GM23338 (cell line): ENCODE data around the gene MCOLN2. TPM values are rescaled to one million over a fixed set of nuclear protein-coding genes. Genes with fewer than 3 reads are reported as not detected.

ENCODE experiments used
- ATAC-seq: fragments of 200-7000 bp; cut with Tn5 transposase; 3 replicates; pipeline ENCODE4 v1.9.1; 2020
- DNase-seq: peaks from one replicate; pipeline ENCODE4 v3.0.0-alpha.2; 2015; ENCODE audit warnings: low spot score
- H2AFZ ChIP-seq: fragments of 200-600 bp; sonication (generic); 2 replicates; pipeline ENCODE4 v1.8.0; 2016; ENCODE audit warnings: antibody characterized with exemption, mild to moderate bottlenecking, moderate library complexity
- H3F3A ChIP-seq: fragments of 200-600 bp; sonication (generic); replicated peaks from 2 replicates; pipeline ENCODE4 v1.8.0; 2017; ENCODE audit warnings: antibody characterized with exemption, mixed run types, low read depth
- H3K27ac ChIP-seq: fragments of 200-600 bp; sonication (generic); 2 replicates; pipeline ENCODE4 v1.6.1; 2016; ENCODE audit warnings: low read depth
- H3K27me3 ChIP-seq: fragments of 200-600 bp; sonication (generic); 2 replicates; pipeline ENCODE4 v1.8.0; 2016; ENCODE audit warnings: mild to moderate bottlenecking, mixed run types, moderate library complexity; ENCODE audit not compliant: insufficient read depth
- H3K36me3 ChIP-seq: fragments of 200-600 bp; sonication (generic); 2 replicates; pipeline ENCODE4 v1.8.0; 2016; ENCODE audit warnings: mild to moderate bottlenecking; ENCODE audit not compliant: insufficient read depth
- H3K4me1 ChIP-seq: fragments of 200-600 bp; sonication (generic); 2 replicates; pipeline ENCODE4 v1.8.0; 2016; ENCODE audit warnings: mild to moderate bottlenecking, moderate library complexity; ENCODE audit not compliant: insufficient read depth
- H3K4me2 ChIP-seq: fragments of 200-600 bp; sonication (generic); 2 replicates; pipeline ENCODE4 v1.7.1; 2017; ENCODE audit warnings: mixed run types
- H3K4me3 ChIP-seq: fragments of 200-600 bp; sonication (generic); 2 replicates; pipeline ENCODE4 v1.6.1; 2016; ENCODE audit warnings: mixed run types
- H3K79me2 ChIP-seq: fragments of 200-600 bp; sonication (generic); replicated peaks from 2 replicates; pipeline ENCODE4 v1.8.0; 2017; ENCODE audit warnings: mild to moderate bottlenecking; ENCODE audit not compliant: insufficient read depth
- H3K9me2 ChIP-seq: fragments of 200-600 bp; sonication (generic); 2 replicates; pipeline ENCODE4 v1.8.0; 2017; ENCODE audit not compliant: insufficient read depth
- H4K20me1 ChIP-seq: fragments of 200-600 bp; sonication (generic); replicated peaks from 2 replicates; pipeline ENCODE4 v1.8.0; 2017; ENCODE audit warnings: mild to moderate bottlenecking; ENCODE audit not compliant: insufficient read depth
- H3K27ac Mint-ChIP-seq: 2 replicates; pipeline ENCODE4 v1.8.0; 2020; ENCODE audit warnings: inconsistent platforms, mild to moderate bottlenecking, moderate library complexity, mixed read lengths
- H3K27me3 Mint-ChIP-seq: 3 replicates; pipeline ENCODE4 v1.8.0; 2022; ENCODE audit warnings: low read depth, mild to moderate bottlenecking, moderate library complexity, mixed read lengths, inconsistent platforms; ENCODE audit not compliant: insufficient read depth, poor library complexity
- H3K36me3 Mint-ChIP-seq: 3 replicates; pipeline ENCODE4 v1.8.0; 2021; ENCODE audit warnings: low read depth, mild to moderate bottlenecking, inconsistent platforms, moderate library complexity, mixed read lengths
- H3K4me1 Mint-ChIP-seq: 3 replicates; pipeline ENCODE4 v1.8.0; 2020; ENCODE audit warnings: mild to moderate bottlenecking, inconsistent platforms, mixed read lengths
- H3K4me3 Mint-ChIP-seq: 3 replicates; pipeline ENCODE4 v1.8.0; 2021; ENCODE audit warnings: moderate library complexity, mild to moderate bottlenecking, inconsistent platforms, mixed read lengths
- H3K9me3 Mint-ChIP-seq: 3 replicates; pipeline ENCODE4 v1.8.0; 2020; ENCODE audit warnings: moderate library complexity, mild to moderate bottlenecking, inconsistent platforms, mixed read lengths
- CREB1 ChIP-seq: fragments of 250-450 bp; sonication (Bioruptor Pico); IDR thresholded peaks from 2 replicates; pipeline ENCODE4 v1.5.0; 2020; ENCODE audit warnings: low read depth, mild to moderate bottlenecking, moderate library complexity
- ETS1 ChIP-seq: IDR thresholded peaks from 2 replicates; pipeline ENCODE4 v1.6.1; 2016; ENCODE audit warnings: antibody characterized with exemption
- EZH2 ChIP-seq: fragments of 200-600 bp; sonication (generic); IDR thresholded peaks from one replicate; pipeline ENCODE4 v1.8.0; 2017; ENCODE audit warnings: antibody characterized with exemption, mild to moderate bottlenecking, low read depth; ENCODE audit not compliant: unreplicated experiment
- EZH2phosphoT487 ChIP-seq: fragments of 200-600 bp; sonication (generic); IDR thresholded peaks from one replicate; pipeline ENCODE4 v1.8.1; 2018; ENCODE audit warnings: antibody characterized with exemption; ENCODE audit not compliant: unreplicated experiment
- JUNB ChIP-seq: IDR thresholded peaks from one replicate; pipeline ENCODE4 v1.6.1; 2016; ENCODE audit warnings: antibody characterized with exemption; ENCODE audit not compliant: unreplicated experiment
- NANOG ChIP-seq: IDR thresholded peaks from 2 replicates; pipeline ENCODE4 v1.6.1; 2016; ENCODE audit warnings: antibody characterized with exemption, borderline replicate concordance
- POLR2AphosphoS5 ChIP-seq: IDR thresholded peaks from 2 replicates; pipeline ENCODE4 v1.6.1; 2016; ENCODE audit warnings: antibody characterized with exemption, low read depth
- STAT1 ChIP-seq: IDR thresholded peaks from one replicate; pipeline ENCODE4 v1.6.1; 2016; ENCODE audit warnings: antibody characterized with exemption; ENCODE audit not compliant: unreplicated experiment
- ZNF114 ChIP-seq: fragments of 250-450 bp; sonication (Bioruptor Pico); IDR thresholded peaks from 2 replicates; pipeline ENCODE4 v1.5.0; 2020; ENCODE audit warnings: mild to moderate bottlenecking, moderate library complexity
- ZNF331 ChIP-seq: fragments of 250-450 bp; sonication (Bioruptor Pico); IDR thresholded peaks from 2 replicates; pipeline ENCODE4 v1.5.0; 2020; ENCODE audit warnings: low read depth, mild to moderate bottlenecking, moderate library complexity
- polyA plus RNA-seq: library from polyadenylated mRNA; unstranded; fragments of >200 nt; fragmentation: Nextera tagmentation; extraction: Ambion mirVana; gene quantifications from 2 replicates; pipeline ENCODE4 v1.2.1, GENCODE V29; 2016
- total RNA-seq: library from RNA; depleted of rRNA; stranded (reverse); fragments of >200 nt; shearing (Covaris generic); gene quantifications from 2 replicates; pipeline ENCODE4 v1.2.3, GENCODE V29; 2014
- TF ChIP-seq, protein P1 (sequence below): IDR thresholded peaks from one replicate; pipeline ENCODE4 v1.6.1; 2018; ENCODE audit warnings: antibody characterized with exemption; ENCODE audit not compliant: unreplicated experiment
- TF ChIP-seq, protein P2 (sequence below): fragments of 250-450 bp; sonication (Bioruptor Pico); IDR thresholded peaks from 2 replicates; pipeline ENCODE4 v1.5.0; 2020; ENCODE audit warnings: mild to moderate bottlenecking, moderate library complexity
- TF ChIP-seq, protein P3 (sequence below), 2 experiments: fragments of 200-600 bp in 1 of 2; sonication (generic) in 1 of 2; conservative IDR thresholded peaks; 2 replicates each; pipeline versions ENCODE4 v1.5.1 to v1.6.1; 2016 to 2017; ENCODE audit warnings: antibody characterized with exemption in 2 of 2, low read depth in 2 of 2, mild to moderate bottlenecking in 2 of 2, moderate library complexity in 1 of 2

MCOLN2 gene
- total and polyA plus RNA-seq, 2 experiments from 2014 or later: 2.7 to 10.0 TPM

GRCh38 chr1:84956097-84956496 is 40.8 kb downstream of the MCOLN2 start (continued):
- TF ChIP-seq, protein P1, sequence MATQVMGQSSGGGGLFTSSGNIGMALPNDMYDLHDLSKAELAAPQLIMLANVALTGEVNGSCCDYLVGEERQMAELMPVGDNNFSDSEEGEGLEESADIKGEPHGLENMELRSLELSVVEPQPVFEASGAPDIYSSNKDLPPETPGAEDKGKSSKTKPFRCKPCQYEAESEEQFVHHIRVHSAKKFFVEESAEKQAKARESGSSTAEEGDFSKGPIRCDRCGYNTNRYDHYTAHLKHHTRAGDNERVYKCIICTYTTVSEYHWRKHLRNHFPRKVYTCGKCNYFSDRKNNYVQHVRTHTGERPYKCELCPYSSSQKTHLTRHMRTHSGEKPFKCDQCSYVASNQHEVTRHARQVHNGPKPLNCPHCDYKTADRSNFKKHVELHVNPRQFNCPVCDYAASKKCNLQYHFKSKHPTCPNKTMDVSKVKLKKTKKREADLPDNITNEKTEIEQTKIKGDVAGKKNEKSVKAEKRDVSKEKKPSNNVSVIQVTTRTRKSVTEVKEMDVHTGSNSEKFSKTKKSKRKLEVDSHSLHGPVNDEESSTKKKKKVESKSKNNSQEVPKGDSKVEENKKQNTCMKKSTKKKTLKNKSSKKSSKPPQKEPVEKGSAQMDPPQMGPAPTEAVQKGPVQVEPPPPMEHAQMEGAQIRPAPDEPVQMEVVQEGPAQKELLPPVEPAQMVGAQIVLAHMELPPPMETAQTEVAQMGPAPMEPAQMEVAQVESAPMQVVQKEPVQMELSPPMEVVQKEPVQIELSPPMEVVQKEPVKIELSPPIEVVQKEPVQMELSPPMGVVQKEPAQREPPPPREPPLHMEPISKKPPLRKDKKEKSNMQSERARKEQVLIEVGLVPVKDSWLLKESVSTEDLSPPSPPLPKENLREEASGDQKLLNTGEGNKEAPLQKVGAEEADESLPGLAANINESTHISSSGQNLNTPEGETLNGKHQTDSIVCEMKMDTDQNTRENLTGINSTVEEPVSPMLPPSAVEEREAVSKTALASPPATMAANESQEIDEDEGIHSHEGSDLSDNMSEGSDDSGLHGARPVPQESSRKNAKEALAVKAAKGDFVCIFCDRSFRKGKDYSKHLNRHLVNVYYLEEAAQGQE: no peak

DNA sequence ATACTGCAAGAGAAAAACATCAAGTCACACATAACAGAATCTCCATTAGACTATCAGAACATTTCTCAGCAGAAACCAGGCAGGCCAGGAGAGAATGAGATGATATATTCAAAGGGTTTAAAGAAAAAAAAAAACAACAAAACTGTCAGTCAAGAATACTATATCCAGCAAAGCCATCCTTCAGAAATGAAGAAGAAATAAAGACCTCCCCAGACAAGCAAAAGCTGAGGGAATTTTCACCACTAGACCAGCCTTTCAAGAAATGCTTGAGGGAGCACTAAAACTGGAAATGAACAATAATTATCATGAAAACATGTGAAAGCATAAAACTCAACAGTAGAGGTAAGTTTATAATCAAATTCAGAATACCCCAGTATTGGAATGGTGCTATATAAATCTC is 47.2 kb downstream of the MCOLN2 start:
- Histone ChIP-seq H3K27ac (no peak overlapping the region), H3K27me3 (no peaks in the 10 kb centered on the region), H3K4me1 (peaks cover 22% of the 10 kb centered on the region), H3F3A (no peaks in the 10 kb centered on the region), H3K4me2 (no peak overlapping the region), H4K20me1 (no peaks in the 10 kb centered on the region), H2AFZ (no peak overlapping the region), H3K4me3 (no peak overlapping the region), H3K79me2 (no peaks in the 10 kb centered on the region), H3K9me2 (no peaks in the 10 kb centered on the region), H3K36me3 (no peaks in the 10 kb centered on the region)
- H3K36me3 Mint-ChIP-seq: peaks cover 3% of the 10 kb centered on the region; the same call in 1 of the 3 replicates
- no peaks in the 10 kb centered on the region; the same call in 2 of the 3 replicates for H3K9me3 Mint-ChIP-seq
- H3K27ac Mint-ChIP-seq: no peak overlapping the region
- H3K4me1 Mint-ChIP-seq: peaks cover 28% of the 10 kb centered on the region
- no peak for ATAC-seq
- peaks cover 4% of the 10 kb centered on the region for H3K27me3 Mint-ChIP-seq
- no peak overlapping the region for H3K4me3 Mint-ChIP-seq
- DNase-seq: no peak
- TF ChIP-seq ETS1: no peak
- TF ChIP-seq JUNB: no peak
- TF ChIP-seq ZNF114 (CRISPR knock-in tag): no peak
- TF ChIP-seq, protein P2, sequence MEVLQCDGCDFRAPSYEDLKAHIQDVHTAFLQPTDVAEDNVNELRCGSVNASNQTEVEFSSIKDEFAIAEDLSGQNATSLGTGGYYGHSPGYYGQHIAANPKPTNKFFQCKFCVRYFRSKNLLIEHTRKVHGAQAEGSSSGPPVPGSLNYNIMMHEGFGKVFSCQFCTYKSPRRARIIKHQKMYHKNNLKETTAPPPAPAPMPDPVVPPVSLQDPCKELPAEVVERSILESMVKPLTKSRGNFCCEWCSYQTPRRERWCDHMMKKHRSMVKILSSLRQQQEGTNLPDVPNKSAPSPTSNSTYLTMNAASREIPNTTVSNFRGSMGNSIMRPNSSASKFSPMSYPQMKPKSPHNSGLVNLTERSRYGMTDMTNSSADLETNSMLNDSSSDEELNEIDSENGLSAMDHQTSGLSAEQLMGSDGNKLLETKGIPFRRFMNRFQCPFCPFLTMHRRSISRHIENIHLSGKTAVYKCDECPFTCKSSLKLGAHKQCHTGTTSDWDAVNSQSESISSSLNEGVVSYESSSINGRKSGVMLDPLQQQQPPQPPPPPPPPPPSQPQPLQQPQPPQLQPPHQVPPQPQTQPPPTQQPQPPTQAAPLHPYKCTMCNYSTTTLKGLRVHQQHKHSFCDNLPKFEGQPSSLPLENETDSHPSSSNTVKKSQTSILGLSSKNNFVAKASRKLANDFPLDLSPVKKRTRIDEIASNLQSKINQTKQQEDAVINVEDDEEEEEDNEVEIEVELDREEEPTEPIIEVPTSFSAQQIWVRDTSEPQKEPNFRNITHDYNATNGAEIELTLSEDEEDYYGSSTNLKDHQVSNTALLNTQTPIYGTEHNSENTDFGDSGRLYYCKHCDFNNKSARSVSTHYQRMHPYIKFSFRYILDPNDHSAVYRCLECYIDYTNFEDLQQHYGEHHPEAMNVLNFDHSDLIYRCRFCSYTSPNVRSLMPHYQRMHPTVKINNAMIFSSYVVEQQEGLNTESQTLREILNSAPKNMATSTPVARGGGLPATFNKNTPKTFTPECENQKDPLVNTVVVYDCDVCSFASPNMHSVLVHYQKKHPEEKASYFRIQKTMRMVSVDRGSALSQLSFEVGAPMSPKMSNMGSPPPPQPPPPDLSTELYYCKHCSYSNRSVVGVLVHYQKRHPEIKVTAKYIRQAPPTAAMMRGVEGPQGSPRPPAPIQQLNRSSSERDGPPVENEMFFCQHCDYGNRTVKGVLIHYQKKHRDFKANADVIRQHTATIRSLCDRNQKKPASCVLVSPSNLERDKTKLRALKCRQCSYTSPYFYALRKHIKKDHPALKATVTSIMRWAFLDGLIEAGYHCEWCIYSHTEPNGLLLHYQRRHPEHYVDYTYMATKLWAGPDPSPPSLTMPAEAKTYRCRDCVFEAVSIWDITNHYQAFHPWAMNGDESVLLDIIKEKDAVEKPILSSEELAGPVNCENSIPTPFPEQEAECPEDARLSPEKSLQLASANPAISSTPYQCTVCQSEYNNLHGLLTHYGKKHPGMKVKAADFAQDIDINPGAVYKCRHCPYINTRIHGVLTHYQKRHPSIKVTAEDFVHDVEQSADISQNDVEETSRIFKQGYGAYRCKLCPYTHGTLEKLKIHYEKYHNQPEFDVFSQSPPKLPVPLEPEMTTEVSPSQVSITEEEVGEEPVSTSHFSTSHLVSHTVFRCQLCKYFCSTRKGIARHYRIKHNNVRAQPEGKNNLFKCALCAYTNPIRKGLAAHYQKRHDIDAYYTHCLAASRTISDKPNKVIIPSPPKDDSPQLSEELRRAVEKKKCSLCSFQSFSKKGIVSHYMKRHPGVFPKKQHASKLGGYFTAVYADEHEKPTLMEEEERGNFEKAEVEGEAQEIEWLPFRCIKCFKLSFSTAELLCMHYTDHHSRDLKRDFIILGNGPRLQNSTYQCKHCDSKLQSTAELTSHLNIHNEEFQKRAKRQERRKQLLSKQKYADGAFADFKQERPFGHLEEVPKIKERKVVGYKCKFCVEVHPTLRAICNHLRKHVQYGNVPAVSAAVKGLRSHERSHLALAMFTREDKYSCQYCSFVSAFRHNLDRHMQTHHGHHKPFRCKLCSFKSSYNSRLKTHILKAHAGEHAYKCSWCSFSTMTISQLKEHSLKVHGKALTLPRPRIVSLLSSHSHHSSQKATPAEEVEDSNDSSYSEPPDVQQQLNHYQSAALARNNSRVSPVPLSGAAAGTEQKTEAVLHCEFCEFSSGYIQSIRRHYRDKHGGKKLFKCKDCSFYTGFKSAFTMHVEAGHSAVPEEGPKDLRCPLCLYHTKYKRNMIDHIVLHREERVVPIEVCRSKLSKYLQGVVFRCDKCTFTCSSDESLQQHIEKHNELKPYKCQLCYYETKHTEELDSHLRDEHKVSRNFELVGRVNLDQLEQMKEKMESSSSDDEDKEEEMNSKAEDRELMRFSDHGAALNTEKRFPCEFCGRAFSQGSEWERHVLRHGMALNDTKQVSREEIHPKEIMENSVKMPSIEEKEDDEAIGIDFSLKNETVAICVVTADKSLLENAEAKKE: no peak
- no peak for TF ChIP-seq STAT1
- no peak for TF ChIP-seq NANOG
- TF ChIP-seq POLR2AphosphoS5: no peak
- TF ChIP-seq ZNF331 (CRISPR knock-in tag): no peak
- no peak for TF ChIP-seq EZH2phosphoT487
- TF ChIP-seq EZH2: no peak
- no peak for TF ChIP-seq CREB1 (CRISPR knock-in tag)
- TF ChIP-seq, protein P3, sequence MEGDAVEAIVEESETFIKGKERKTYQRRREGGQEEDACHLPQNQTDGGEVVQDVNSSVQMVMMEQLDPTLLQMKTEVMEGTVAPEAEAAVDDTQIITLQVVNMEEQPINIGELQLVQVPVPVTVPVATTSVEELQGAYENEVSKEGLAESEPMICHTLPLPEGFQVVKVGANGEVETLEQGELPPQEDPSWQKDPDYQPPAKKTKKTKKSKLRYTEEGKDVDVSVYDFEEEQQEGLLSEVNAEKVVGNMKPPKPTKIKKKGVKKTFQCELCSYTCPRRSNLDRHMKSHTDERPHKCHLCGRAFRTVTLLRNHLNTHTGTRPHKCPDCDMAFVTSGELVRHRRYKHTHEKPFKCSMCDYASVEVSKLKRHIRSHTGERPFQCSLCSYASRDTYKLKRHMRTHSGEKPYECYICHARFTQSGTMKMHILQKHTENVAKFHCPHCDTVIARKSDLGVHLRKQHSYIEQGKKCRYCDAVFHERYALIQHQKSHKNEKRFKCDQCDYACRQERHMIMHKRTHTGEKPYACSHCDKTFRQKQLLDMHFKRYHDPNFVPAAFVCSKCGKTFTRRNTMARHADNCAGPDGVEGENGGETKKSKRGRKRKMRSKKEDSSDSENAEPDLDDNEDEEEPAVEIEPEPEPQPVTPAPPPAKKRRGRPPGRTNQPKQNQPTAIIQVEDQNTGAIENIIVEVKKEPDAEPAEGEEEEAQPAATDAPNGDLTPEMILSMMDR (conservative IDR thresholded peaks at IDR 0.05; ENCODE audit: low read depth in 2 of 2): no peak
